ENCODE results near the gene HES4. TPM values are rescaled to one million over a fixed set of nuclear protein-coding genes. Genes with fewer than 3 reads are reported as not detected.

The HES4 gene
- total and polyA plus RNA-seq, 2 of the 13 experiments (the other 11 are each of a cell fraction or from before 2014, with no cell fraction given) = 8.8 to 10.6 TPM

GRCh38 chr1:980602-981395, 19.1 kb downstream of the HES4 start (continued):
- 0 out of 2 replicates have a peak, but pooled peaks have one; percentile 47 for TF ChIP-seq SIN3A (IDR thresholded peaks at IDR 0.05; ENCODE audit: borderline replicate concordance, low read depth, low read length)
- TF ChIP-seq ZNF550 (CRISPR knock-in tag; IDR thresholded peaks at IDR 0.05; ENCODE audit: borderline replicate concordance) = no peak
- TF ChIP-seq CTCF (CRISPR knock-in tag; IDR thresholded peaks at IDR 0.05) = peak; percentile 41
- TF ChIP-seq KLF12 (CRISPR knock-in tag; IDR thresholded peaks at IDR 0.05; ENCODE audit: borderline replicate concordance) = no peak
- TF ChIP-seq FOXO1 (CRISPR knock-in tag; IDR thresholded peaks at IDR 0.05) = no peak; the same call in 1 of the 2 replicates
- TF ChIP-seq PHF5A (CRISPR knock-in tag; IDR thresholded peaks at IDR 0.05; ENCODE audit: low read depth, unreplicated experiment) = no peak
- no peak for TF ChIP-seq TRIM24 (CRISPR knock-in tag; IDR thresholded peaks at IDR 0.05)
- peak; percentile 20; the same call in 1 of the 2 replicates for TF ChIP-seq GABPB1 (CRISPR knock-in tag; IDR thresholded peaks at IDR 0.05)
- no peak for TF ChIP-seq ZNF841 (CRISPR knock-in tag; IDR thresholded peaks at IDR 0.05; ENCODE audit: borderline replicate concordance)
- TF ChIP-seq ZNF12 (CRISPR knock-in tag; IDR thresholded peaks at IDR 0.05) = no peak
- TF ChIP-seq ZNF33B (CRISPR knock-in tag; IDR thresholded peaks at IDR 0.05) = no peak
- no peak for TF ChIP-seq REPIN1 (CRISPR knock-in tag; IDR thresholded peaks at IDR 0.05; ENCODE audit: borderline replicate concordance, low read depth)
- no peak for TF ChIP-seq ZNF276 (CRISPR knock-in tag; IDR thresholded peaks at IDR 0.05; ENCODE audit: low read depth)
- no peak for TF ChIP-seq FOXK2 (IDR thresholded peaks at IDR 0.05)
- no peak for TF ChIP-seq SYNCRIP (IDR thresholded peaks at IDR 0.05; ENCODE audit: insufficient read depth, low read depth, low read length)
- TF ChIP-seq ELK4 (CRISPR knock-in tag; IDR thresholded peaks at IDR 0.05; ENCODE audit: borderline replicate concordance) = no peak
- no peak for TF ChIP-seq NFIB (CRISPR knock-in tag; IDR thresholded peaks at IDR 0.05; ENCODE audit: borderline replicate concordance)
- 0 out of 2 replicates have a peak, but pooled peaks have one; percentile 47 for TF ChIP-seq ZNF543 (CRISPR knock-in tag; IDR thresholded peaks at IDR 0.05)
- no peak for TF ChIP-seq TSC22D2 (CRISPR knock-in tag; IDR thresholded peaks at IDR 0.05; ENCODE audit: borderline replicate concordance)
- TF ChIP-seq LCORL (IDR thresholded peaks at IDR 0.05) = no peak
- 0 out of 2 replicates have a peak, but pooled peaks have one; percentile 55 for TF ChIP-seq LCORL (CRISPR knock-in tag; IDR thresholded peaks at IDR 0.05)
- no peak for TF ChIP-seq ZNF746 (CRISPR knock-in tag; IDR thresholded peaks at IDR 0.05)
- no peak for TF ChIP-seq TGIF2 (CRISPR knock-in tag; IDR thresholded peaks at IDR 0.05)
- peak; percentile 98 for TF ChIP-seq ZSCAN29 (CRISPR knock-in tag; conservative IDR thresholded peaks at IDR 0.05)
- no peak for TF ChIP-seq GRHL1 (CRISPR knock-in tag; conservative IDR thresholded peaks at IDR 0.05)

Data from HepG2 (cell line).